Loucy (cell line): ENCODE results near the gene TRPM3.
"Not testable (repeated sequence)": the region's sequence is repeated elsewhere in the genome, so short reads cannot be mapped to it uniquely, and the experiment has no call there.

Source experiments
- CTCF ChIP-seq: fragments of 200-600 bp; sonication (generic); conservative IDR thresholded peaks from 2 replicates; pipeline ENCODE4 v1.5.1; 2014; ENCODE audit warnings: mild to moderate bottlenecking, antibody characterized with exemption, low read length
- EZH2phosphoT487 ChIP-seq: fragments of 200-600 bp; IDR thresholded peaks from 2 replicates; pipeline ENCODE4 v1.6.1; 2018; ENCODE audit warnings: antibody characterized with exemption, mild to moderate bottlenecking, moderate library complexity, borderline replicate concordance

- TF ChIP-seq CTCF, EZH2phosphoT487: not testable (repeated sequence)
Observed at GRCh38 chr9:70644627-70645026, 476.8 kb downstream of the TRPM3 start.
